ENCODE measurements around the gene AKTIP.
"Not testable (repeated sequence)": the region's sequence is repeated elsewhere in the genome, so short reads cannot be mapped to it uniquely, and the experiment has no call there.

The AKTIP gene

DNA sequence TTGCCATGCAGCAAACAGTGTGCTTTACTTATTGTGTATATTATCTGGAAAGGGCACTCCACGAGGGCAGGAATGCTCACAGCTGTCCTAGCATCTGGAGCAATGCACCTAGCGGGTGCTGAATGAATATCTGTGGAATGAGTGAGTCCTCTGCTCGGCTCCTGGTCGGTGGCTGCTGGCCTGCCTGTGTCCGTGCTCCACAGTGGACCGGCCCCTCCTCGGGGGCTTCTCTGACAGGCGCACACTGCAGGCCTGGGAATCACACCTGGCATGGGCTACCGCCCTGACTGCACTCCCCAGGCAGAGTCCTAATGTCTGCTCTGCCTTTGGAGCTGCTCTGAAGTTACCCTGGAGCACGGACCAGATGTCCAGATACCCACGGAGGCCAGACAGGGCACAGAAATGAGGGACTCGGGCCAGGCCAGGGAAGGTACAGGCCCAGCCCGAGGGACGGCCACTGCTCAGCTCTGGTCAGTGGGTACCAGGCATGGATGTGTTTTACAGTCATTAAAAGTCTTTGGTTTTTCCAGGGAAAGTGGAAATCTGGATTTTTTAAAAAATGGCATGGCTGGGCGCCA lies 21.1 kb upstream of the AKTIP start:
- Mint-ChIP-seq H3K4me3 (no peak overlapping the region), H3K27ac (no peak overlapping the region), H3K36me3 (ENCODE audit: low read depth) (no peaks in the 10 kb centered on the region), H3K9me3 (no peaks in the 10 kb centered on the region), H3K27me3 (peaks cover 6% of the 10 kb centered on the region), H3K4me1 (ENCODE audit: low read depth) (peaks cover 21% of the 10 kb centered on the region)

DNA sequence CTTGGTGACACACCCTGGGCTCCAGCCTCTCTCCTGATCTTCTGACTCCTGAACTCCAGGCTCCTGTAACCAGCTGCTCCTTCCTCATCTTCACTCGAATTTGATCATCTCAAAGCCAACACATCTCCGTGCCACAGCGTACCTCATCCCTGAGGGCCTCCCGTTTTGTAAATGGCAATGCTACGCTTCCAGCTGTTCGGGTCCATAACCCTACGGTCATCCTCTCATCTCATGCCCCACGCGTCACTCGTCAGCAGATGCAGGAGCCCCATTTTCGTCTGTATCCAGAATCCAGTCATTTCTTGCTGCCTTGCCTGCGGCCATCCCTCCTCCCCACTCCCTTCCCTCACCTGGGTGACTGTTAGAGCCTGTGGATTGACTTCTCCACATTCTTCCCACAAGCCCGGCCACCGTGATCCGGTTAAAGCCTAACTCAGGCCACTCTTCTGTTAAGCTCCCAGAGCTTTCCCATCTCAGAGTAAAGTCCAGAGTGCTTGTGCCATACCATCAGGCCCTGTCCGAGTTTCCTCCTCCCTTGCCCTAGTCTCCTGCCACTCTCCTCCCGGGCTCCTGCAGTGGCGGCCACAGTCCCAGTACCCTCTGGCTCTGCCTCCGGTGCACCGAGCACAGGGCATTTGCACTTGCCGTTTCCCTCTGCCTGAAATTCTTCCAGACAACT lies 20.3 kb upstream of the AKTIP start:
- H3K4me3 Mint-ChIP-seq: no peak overlapping the region
- H3K9me3 Mint-ChIP-seq: no peaks in the 10 kb centered on the region
- H3K27me3 Mint-ChIP-seq: peaks cover 6% of the 10 kb centered on the region
- H3K36me3 Mint-ChIP-seq (ENCODE audit: low read depth): peaks cover 5% of the 10 kb centered on the region
- H3K4me1 Mint-ChIP-seq (ENCODE audit: low read depth): peaks cover 28% of the 10 kb centered on the region
- H3K27ac Mint-ChIP-seq: no peak overlapping the region

DNA sequence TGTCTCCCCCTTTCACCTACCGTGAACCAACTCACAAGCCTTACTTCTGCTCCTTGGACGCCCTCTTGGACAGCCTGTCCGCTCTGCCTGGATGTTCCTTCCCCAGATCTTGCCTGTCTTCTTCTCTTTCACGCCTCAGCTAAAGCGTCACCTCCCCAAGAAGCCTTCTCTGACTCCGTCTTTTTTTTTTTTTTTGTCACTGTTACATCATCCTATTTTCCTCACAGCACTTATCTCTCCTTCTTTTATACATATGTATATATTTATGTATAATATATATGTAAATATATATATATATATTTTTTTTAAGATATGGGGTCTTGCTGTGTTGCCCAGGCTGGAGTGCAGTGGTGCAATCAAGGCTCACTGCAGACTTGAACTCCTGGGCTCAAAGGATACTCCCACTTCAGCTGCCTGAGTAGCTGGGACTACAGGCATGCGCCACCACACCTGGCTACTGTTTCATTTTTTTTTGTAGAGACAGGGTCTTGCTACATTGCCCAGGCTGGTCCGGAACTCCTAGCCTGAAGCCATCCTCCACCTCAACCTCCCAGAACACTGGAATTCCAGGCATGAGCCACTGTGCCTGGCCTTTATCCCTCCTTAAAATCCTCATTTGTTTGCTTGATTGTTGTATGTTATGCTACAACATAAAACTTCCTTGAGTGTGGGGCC lies 16.5 kb upstream of the AKTIP start:
- peaks cover 54% of the 10 kb centered on the region for H3K4me1 Mint-ChIP-seq (ENCODE audit: low read depth)
- H3K9me3 Mint-ChIP-seq: no peaks in the 10 kb centered on the region
- peak overlapping the region; percentile 92 for H3K27ac Mint-ChIP-seq
- peak overlapping the region; percentile 81 for H3K4me3 Mint-ChIP-seq
- H3K27me3 Mint-ChIP-seq: peaks cover 6% of the 10 kb centered on the region
- H3K36me3 Mint-ChIP-seq (ENCODE audit: low read depth): peaks cover 5% of the 10 kb centered on the region

GRCh38 chr16:53518550-53519416 lies 15.8 kb upstream of the AKTIP start:
- peak overlapping the region; percentile 81 for H3K4me3 Mint-ChIP-seq
- H3K4me1 Mint-ChIP-seq (ENCODE audit: low read depth): peaks cover 54% of the 10 kb centered on the region
- H3K27me3 Mint-ChIP-seq: peaks cover 10% of the 10 kb centered on the region

GRCh38 chr16:53517851-53518250 lies 14.8 kb upstream of the AKTIP start:
- peak overlapping the region; percentile 92 for H3K27ac Mint-ChIP-seq
- H3K36me3 Mint-ChIP-seq (ENCODE audit: low read depth): peaks cover 12% of the 10 kb centered on the region
- H3K27me3 Mint-ChIP-seq: peaks cover 5% of the 10 kb centered on the region
- no peaks in the 10 kb centered on the region for H3K9me3 Mint-ChIP-seq
- H3K4me3 Mint-ChIP-seq: peak overlapping the region; percentile 81
- H3K4me1 Mint-ChIP-seq (ENCODE audit: low read depth): peaks cover 54% of the 10 kb centered on the region

More at GRCh38 chr16:53518550-53519416, 15.8 kb upstream of the AKTIP start:
- Mint-ChIP-seq H3K36me3 (ENCODE audit: low read depth) (peaks cover 12% of the 10 kb centered on the region), H3K27ac (peak overlapping the region; percentile 92), H3K9me3 (no peaks in the 10 kb centered on the region)

- Mint-ChIP-seq H3K4me1 (ENCODE audit: low read depth) (peaks cover 54% of the 10 kb centered on the region), H3K27me3 (peaks cover 4% of the 10 kb centered on the region), H3K27ac (no peak overlapping the region), H3K9me3 (no peaks in the 10 kb centered on the region), H3K4me3 (no peak overlapping the region), H3K36me3 (ENCODE audit: low read depth) (peaks cover 12% of the 10 kb centered on the region)
Measured at GRCh38 chr16:53515811-53516210, 12.8 kb upstream of the AKTIP start.

GRCh38 chr16:53515259-53515658 lies 12.2 kb upstream of the AKTIP start:
- Mint-ChIP-seq H3K27ac (no peak overlapping the region), H3K4me3 (no peak overlapping the region), H3K4me1 (ENCODE audit: low read depth) (peaks cover 56% of the 10 kb centered on the region)

DNA sequence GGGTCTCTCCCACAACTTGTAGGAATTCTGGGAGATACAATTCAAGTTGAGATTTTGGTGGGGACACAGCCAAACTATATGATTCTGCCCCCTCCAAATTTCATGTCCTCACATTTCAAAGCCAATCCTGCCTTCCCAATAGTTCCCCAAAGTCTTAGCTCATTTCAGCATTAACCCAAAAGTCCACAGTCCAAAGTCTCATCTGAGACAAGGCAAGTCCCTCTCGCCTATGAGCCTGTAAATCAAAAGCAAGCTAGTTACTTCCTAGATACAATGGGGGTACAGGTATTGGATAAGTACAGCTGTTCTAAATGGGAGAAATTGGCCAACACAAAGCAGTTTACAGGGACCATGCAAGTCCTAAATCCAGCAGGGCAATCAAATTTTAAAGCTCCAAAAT lies 9.8 kb upstream of the AKTIP start:
- not testable (repeated sequence) for H3K36me3 Mint-ChIP-seq (ENCODE audit: low read depth); H3K4me3 Mint-ChIP-seq; H3K9me3 Mint-ChIP-seq; H3K27ac Mint-ChIP-seq; H3K27me3 Mint-ChIP-seq
- peaks cover 31% of the 10 kb centered on the region for H3K4me1 Mint-ChIP-seq (ENCODE audit: low read depth)

More at GRCh38 chr16:53515259-53515658, 12.2 kb upstream of the AKTIP start:
- Mint-ChIP-seq H3K36me3 (ENCODE audit: low read depth) (peaks cover 12% of the 10 kb centered on the region), H3K9me3 (no peaks in the 10 kb centered on the region), H3K27me3 (peaks cover 4% of the 10 kb centered on the region)

DNA sequence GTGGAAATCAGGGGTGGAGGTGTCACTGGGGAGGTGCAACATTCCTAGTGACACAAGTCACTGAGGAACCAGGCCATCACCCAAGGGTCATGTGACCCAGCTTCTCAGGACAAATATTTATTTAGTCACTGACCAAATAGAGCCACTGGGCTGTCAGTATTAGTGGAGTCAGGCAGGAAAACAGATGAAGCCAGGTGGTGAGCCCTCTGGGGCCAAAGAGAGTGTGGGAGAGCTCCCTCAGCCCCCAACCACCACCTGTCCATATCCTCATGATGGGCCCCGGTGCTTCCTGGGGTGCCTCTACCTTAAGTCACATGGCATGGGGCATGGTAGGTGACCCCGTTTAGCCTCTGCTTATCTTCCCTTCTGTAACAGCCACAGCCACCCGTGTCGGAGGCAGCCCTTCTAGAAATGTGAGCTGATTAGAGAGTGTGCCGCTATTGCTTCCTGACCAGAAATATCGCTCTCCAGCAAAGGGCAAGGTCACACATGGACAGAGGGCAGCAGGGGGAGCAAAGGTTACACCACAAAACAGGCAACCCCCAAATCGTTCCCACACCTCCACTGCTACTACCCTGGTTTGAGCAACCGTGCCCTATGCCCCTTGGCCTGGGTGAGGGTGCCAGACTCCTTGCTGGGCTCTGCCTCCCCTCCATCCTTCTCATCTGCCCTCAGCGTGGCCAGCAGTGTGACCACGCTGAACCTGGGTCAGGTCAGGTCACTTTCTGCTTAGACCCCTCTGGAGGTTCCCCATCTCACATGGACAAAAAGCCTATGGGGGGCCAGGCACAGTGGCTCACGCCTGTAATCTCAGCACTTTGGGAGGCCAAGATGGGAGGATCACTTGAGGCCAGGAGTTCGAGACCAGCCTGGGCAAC lies 8.6 kb upstream of the AKTIP start:
- peaks cover 22% of the 10 kb centered on the region for H3K4me1 Mint-ChIP-seq (ENCODE audit: low read depth)
- peaks cover 7% of the 10 kb centered on the region for H3K36me3 Mint-ChIP-seq (ENCODE audit: low read depth)
- H3K27ac Mint-ChIP-seq: no peak overlapping the region
- H3K4me3 Mint-ChIP-seq: no peak overlapping the region
- H3K27me3 Mint-ChIP-seq: peaks cover 4% of the 10 kb centered on the region
- H3K9me3 Mint-ChIP-seq: no peaks in the 10 kb centered on the region

DNA sequence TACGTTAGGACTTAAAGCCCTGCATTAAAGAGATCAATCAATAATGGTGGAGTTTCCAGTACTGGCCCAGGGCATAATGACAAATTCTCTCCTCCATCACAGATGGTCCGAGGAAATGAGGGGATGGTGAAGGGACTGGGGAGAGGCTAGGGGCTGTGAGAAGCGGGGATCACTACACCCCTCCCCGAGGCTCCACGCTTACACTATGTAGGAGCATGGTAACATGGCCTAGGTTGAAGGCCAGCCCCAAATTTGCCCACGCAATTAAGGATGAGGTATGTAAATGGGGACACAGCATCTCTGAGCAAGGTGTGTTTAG lies 8.0 kb upstream of the AKTIP start:
- H3K27me3 Mint-ChIP-seq: peaks cover 4% of the 10 kb centered on the region

DNA sequence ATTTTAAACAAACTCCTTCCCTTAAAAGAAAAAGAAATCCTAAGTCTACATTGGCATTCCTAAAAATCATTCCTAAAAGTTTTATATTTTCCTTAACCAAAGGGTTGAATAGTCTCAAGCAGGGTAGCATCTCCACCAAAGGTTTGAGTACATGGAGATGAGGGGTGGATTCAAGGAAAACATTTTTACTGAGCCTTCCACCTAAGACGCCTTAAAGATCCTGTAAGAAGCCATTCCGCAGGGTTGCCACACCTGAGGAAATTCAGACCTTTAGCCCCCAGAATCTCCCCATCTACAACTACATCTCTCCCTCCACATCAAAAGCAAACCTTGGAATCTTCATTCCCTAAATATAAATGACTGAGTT lies 7.7 kb upstream of the AKTIP start:
- no peak overlapping the region for H3K27ac Mint-ChIP-seq
- H3K4me3 Mint-ChIP-seq: no peak overlapping the region
- H3K4me1 Mint-ChIP-seq (ENCODE audit: low read depth): peaks cover 18% of the 10 kb centered on the region
- no peaks in the 10 kb centered on the region for H3K9me3 Mint-ChIP-seq
- H3K27me3 Mint-ChIP-seq: peaks cover 4% of the 10 kb centered on the region
- H3K36me3 Mint-ChIP-seq (ENCODE audit: low read depth): peaks cover 7% of the 10 kb centered on the region

More for the DNA sequence above, 8.0 kb upstream of the AKTIP start:
- Mint-ChIP-seq H3K4me1 (ENCODE audit: low read depth) (peaks cover 21% of the 10 kb centered on the region), H3K9me3 (no peaks in the 10 kb centered on the region), H3K36me3 (ENCODE audit: low read depth) (peaks cover 7% of the 10 kb centered on the region), H3K4me3 (no peak overlapping the region), H3K27ac (no peak overlapping the region)

DNA sequence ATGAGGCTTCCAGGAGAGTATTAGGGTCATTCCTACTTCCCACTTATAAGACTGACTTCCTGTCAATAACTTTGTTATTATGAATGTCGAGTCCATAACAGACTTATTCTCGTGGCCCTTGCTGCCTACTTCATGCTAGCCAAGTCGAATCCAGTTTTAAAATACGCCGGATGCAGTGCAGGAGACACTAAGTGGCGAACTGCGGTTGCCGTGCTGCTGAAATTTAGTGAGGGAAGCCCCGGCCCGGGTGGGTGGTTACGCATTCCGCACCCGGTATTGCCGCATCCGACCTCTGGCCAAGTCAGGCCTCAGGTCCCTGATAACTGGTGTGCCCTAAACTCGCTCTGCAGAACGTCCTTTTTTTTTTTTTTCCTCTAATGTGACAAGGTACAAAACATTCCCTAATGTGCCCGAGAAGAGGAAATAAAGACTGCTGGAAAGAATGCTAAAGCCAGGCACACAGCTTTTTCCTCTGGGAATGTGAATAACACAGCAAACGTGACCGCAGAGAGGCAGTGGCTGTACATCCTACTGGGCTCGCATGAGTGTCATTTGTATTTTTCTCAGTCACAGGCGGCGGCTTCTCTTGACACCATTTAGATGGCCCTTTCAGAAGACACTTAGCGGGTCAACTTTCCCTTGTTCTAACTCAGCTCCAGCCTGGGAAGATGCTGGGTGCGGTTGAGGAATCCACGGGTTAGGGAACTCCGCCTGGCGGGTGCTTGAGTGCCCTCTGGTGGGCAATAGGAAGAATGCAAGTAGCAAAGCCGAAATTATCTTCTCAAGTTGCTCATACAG lies 7.1 kb upstream of the AKTIP start:
- peaks cover 14% of the 10 kb centered on the region for H3K4me1 Mint-ChIP-seq (ENCODE audit: low read depth)
- H3K27ac Mint-ChIP-seq: no peak overlapping the region
- no peaks in the 10 kb centered on the region for H3K9me3 Mint-ChIP-seq
- peaks cover 4% of the 10 kb centered on the region for H3K27me3 Mint-ChIP-seq
- H3K4me3 Mint-ChIP-seq: no peak overlapping the region
- peaks cover 7% of the 10 kb centered on the region for H3K36me3 Mint-ChIP-seq (ENCODE audit: low read depth)

- Mint-ChIP-seq H3K4me3 (no peak overlapping the region), H3K27ac (no peak overlapping the region), H3K4me1 (ENCODE audit: low read depth) (peaks cover 19% of the 10 kb centered on the region), H3K9me3 (no peaks in the 10 kb centered on the region), H3K27me3 (no peaks in the 10 kb centered on the region), H3K36me3 (ENCODE audit: low read depth) (no peaks in the 10 kb centered on the region)
Measured at GRCh38 chr16:53507464-53508179, 4.6 kb upstream of the AKTIP start.
